CD14-positive monocyte (primary cell): ENCODE results near the gene RELB. TPM values are rescaled to one million over a fixed set of nuclear protein-coding genes. Genes with fewer than 3 reads are reported as not detected.

Experiments
- DNase-seq, 3 donors: peaks; one replicate each; pipeline ENCODE4 v3.0.0-alpha.2; 2011 to 2022
- H2AFZ ChIP-seq: 2 replicates; pipeline ENCODE4 v1.6.0; 2012; ENCODE audit warnings: mild to moderate bottlenecking, low read depth, low read length, inconsistent platforms; ENCODE audit not compliant: insufficient read depth, poor library complexity, severe bottlenecking
- H3K27ac ChIP-seq, 2 donors: 1 replicate in 1 of 2; 2 replicates in 1 of 2; pipeline ENCODE4 v1.5.1; 2012 to 2013; ENCODE audit warnings: low read length in 2 of 2, control low read depth in 1 of 2, inconsistent platforms in 1 of 2, low read depth in 1 of 2, mild to moderate bottlenecking in 1 of 2
- H3K27me3 ChIP-seq, 2 donors: one replicate each; pipeline versions ENCODE4 v1.6.0 to v1.6.1; 2011 to 2013; ENCODE audit warnings: low read length in 2 of 2; ENCODE audit not compliant: control insufficient read depth in 2 of 2, insufficient read depth in 2 of 2
- H3K36me3 ChIP-seq, 2 donors: replicated peaks in 1 of 2; 1 replicate in 1 of 2; 2 replicates in 1 of 2; pipeline versions ENCODE4 v1.5.1 to v1.6.1; 2012 to 2013; ENCODE audit warnings: low read length in 2 of 2, control low read depth in 1 of 2, inconsistent platforms in 1 of 2, mild to moderate bottlenecking in 1 of 2; ENCODE audit not compliant: insufficient read depth in 2 of 2, control insufficient read depth in 1 of 2
- H3K4me1 ChIP-seq, 2 donors: 1 replicate in 1 of 2; 2 replicates in 1 of 2; pipeline versions ENCODE4 v1.5.1 to v1.6.1; 2012 to 2013; ENCODE audit warnings: low read length in 2 of 2, control low read depth in 1 of 2, inconsistent platforms in 1 of 2, mild to moderate bottlenecking in 1 of 2, moderate library complexity in 1 of 2; ENCODE audit not compliant: insufficient read depth in 2 of 2, control insufficient read depth in 1 of 2
- H3K4me2 ChIP-seq: replicated peaks from 2 replicates; pipeline ENCODE3; 2012; ENCODE audit warnings: low read length, moderate library complexity, mild to moderate bottlenecking; ENCODE audit not compliant: poor library complexity, severe bottlenecking; ENCODE audit errors: extremely low read depth
- H3K4me3 ChIP-seq, 3 experiments: fragments of 200-600 bp in 1 of 3; sonication (generic) in 1 of 3; replicated peaks in 1 of 3; 1 replicate in 2 of 3; 2 replicates in 1 of 3; pipeline ENCODE4 v1.5.1; 2011 to 2013; ENCODE audit warnings: low read length in 3 of 3, mild to moderate bottlenecking in 3 of 3, control low read depth in 2 of 3, low read depth in 2 of 3, inconsistent platforms in 1 of 3, moderate library complexity in 1 of 3
- H3K79me2 ChIP-seq: 2 replicates; pipeline ENCODE4 v1.6.0; 2012; ENCODE audit warnings: mild to moderate bottlenecking, control low read depth, inconsistent platforms, low read length, moderate library complexity; ENCODE audit not compliant: insufficient read depth
- H3K9ac ChIP-seq: 2 replicates; pipeline ENCODE4 v1.6.0; 2017; ENCODE audit warnings: low read length, mild to moderate bottlenecking; ENCODE audit not compliant: insufficient read depth, poor library complexity, severe bottlenecking
- H3K9me3 ChIP-seq, 2 donors: replicated peaks in 1 of 2; 1 replicate in 1 of 2; 2 replicates in 1 of 2; pipeline versions ENCODE4 v1.5.1 to v1.6.1; 2012 to 2013; ENCODE audit warnings: low read length in 2 of 2, control low read depth in 1 of 2; ENCODE audit not compliant: control insufficient read depth in 1 of 2, insufficient read depth in 1 of 2
- H4K20me1 ChIP-seq: 2 replicates; pipeline ENCODE4 v1.6.0; 2012; ENCODE audit warnings: mild to moderate bottlenecking, low read length, control low read depth, moderate library complexity; ENCODE audit not compliant: insufficient read depth
- H3K27ac Mint-ChIP-seq, 7 donors: one replicate each; pipeline ENCODE4 v1.8.0; 2020; ENCODE audit warnings: mild to moderate bottlenecking in 7 of 7, mixed read lengths in 7 of 7, moderate library complexity in 6 of 7, inconsistent platforms in 2 of 7
- H3K27me3 Mint-ChIP-seq, 3 donors: one replicate each; pipeline ENCODE4 v1.8.0; 2021 to 2022; ENCODE audit warnings: low read depth in 3 of 3, mild to moderate bottlenecking in 3 of 3, mixed read lengths in 3 of 3, moderate library complexity in 3 of 3, inconsistent platforms in 1 of 3
- H3K36me3 Mint-ChIP-seq, 2 donors: one replicate each; pipeline ENCODE4 v1.8.0; 2020; ENCODE audit warnings: mixed read lengths in 2 of 2, inconsistent platforms in 1 of 2, mild to moderate bottlenecking in 1 of 2
- H3K4me1 Mint-ChIP-seq: one replicate; pipeline ENCODE4 v1.8.0; 2020; ENCODE audit warnings: mild to moderate bottlenecking, mixed read lengths
- H3K4me3 Mint-ChIP-seq, 2 donors: one replicate each; pipeline ENCODE4 v1.8.0; 2020; ENCODE audit warnings: mild to moderate bottlenecking in 2 of 2, mixed read lengths in 2 of 2, moderate library complexity in 1 of 2
- H3K9me3 Mint-ChIP-seq, 7 donors: one replicate each; pipeline ENCODE4 v1.8.0; 2020 to 2022; ENCODE audit warnings: mixed read lengths in 7 of 7, mild to moderate bottlenecking in 6 of 7, moderate library complexity in 6 of 7, inconsistent platforms in 2 of 7
- WGBS: methylation state at CpG from one replicate; pipeline ENCODE4 v1.1.5; 2013; ENCODE audit warnings: missing lambda C conversion rate; ENCODE audit not compliant: insufficient coverage; 5-methylcytosine and 5-hydroxymethylcytosine counted together
- intact Hi-C, 2 donors: fragments of 100-400 bp; cut with micrococcal nuclease; formaldehyde crosslinking; loops; one replicate each; pipeline versions ENCODE4 v1.15.0 to v1.15.1; 2023
- polyA minus RNA-seq: library from RNA; depleted of rRNA, polyadenylated mRNA; stranded (reverse); fragments of >200 nt; gene quantifications from 2 replicates; pipeline ENCODE4 v1.2.3, GENCODE V29; 2012
- polyA plus RNA-seq, 3 donors: library from polyadenylated mRNA; depleted of rRNA in 1 of 3; unstranded in 2 of 3; stranded (reverse) in 1 of 3; fragments of 300-500 nt in 2 of 3; fragments of >200 nt in 1 of 3; fragmentation: Illumina TruSeq in 2 of 3; gene quantifications; 1 replicate in 2 of 3; 2 replicates in 1 of 3; pipeline ENCODE4 v1.2.3, GENCODE V29; 2012 to 2021
- total RNA-seq, 12 experiments: library from RNA in 1 of 12; stranded (reverse) in 1 of 12; fragments of 120-200 nt in 1 of 12; gene quantifications; one replicate each; pipeline ENCODE4 v1.2.4 and lab custom pipeline; 2013 to 2026; ENCODE audit warnings: mixed read lengths in 6 of 12, inconsistent platforms in 1 of 12
- TF ChIP-seq, protein P1 (sequence below): fragments of 200-600 bp; IDR thresholded peaks from one replicate; pipeline ENCODE4 v1.8.0; 2022; ENCODE audit warnings: antibody characterized with exemption, mild to moderate bottlenecking

RELB gene, protein sequence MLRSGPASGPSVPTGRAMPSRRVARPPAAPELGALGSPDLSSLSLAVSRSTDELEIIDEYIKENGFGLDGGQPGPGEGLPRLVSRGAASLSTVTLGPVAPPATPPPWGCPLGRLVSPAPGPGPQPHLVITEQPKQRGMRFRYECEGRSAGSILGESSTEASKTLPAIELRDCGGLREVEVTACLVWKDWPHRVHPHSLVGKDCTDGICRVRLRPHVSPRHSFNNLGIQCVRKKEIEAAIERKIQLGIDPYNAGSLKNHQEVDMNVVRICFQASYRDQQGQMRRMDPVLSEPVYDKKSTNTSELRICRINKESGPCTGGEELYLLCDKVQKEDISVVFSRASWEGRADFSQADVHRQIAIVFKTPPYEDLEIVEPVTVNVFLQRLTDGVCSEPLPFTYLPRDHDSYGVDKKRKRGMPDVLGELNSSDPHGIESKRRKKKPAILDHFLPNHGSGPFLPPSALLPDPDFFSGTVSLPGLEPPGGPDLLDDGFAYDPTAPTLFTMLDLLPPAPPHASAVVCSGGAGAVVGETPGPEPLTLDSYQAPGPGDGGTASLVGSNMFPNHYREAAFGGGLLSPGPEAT
- total RNA-seq (2013) = 19.9 TPM
- 10 to 100 TPM; 32.3 to 35.0 (median 34.4) TPM for polyA plus RNA-seq
- polyA minus RNA-seq = 18.0 and 22.7 TPM in 2 replicates
- 51.2 to 104 (median 68.9) reads per million in 11 experiments for total RNA-seq (lab: John Stamatoyannopoulos, UW)

DNA sequence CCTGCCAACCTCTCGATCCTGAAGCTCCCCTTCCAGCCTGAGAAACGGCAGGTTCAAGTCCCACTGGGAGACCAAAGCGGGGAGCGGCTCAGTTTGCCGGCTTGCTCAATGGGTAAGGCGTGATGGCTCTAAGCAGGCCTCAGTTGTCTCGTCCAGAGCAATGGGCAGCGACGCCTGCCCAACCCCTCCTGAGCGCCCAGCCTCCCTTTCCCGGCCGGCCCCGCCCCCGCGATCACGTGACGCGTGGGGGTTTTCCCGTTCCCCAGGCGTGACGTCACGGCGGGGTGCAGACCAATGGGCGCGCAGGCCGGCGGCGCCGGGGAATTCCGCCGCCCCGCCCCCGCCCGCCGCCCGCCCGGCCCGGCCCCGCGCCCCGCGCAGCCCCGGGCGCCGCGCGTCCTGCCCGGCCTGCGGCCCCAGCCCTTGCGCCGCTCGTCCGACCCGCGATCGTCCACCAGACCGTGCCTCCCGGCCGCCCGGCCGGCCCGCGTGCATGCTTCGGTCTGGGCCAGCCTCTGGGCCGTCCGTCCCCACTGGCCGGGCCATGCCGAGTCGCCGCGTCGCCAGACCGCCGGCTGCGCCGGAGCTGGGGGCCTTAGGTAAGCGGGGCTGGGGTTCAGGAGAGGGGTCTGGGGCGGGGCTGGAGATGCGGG, at the start of gene RELB:
Gene RELB (plus strand): TSS at position 378 of the 653 bp plus-strand sequence. CDS start 116 bp downstream, at position 494.
- Histone ChIP-seq H3K9me3 (no peaks in the 10 kb centered on the region), H3K27ac (peak within 1 kb of the TSS; percentile 99), H3K9ac (peak within 1 kb of the TSS; percentile 100), H3K4me2 (peak within 1 kb of the TSS; percentile 59), H3K4me3 (peak within 1 kb of the TSS; percentile 64 to 86 (median 82)), H3K79me2 (peaks cover 8% of the 10 kb centered on the region), H3K27me3 (no peaks in the 10 kb centered on the region), H3K4me1 (peaks cover 13 to 14% of the 10 kb centered on the region in 2 donors), H2AFZ (peak within 1 kb of the TSS; percentile 46), H3K36me3 (peaks cover 8 to 28% of the 10 kb centered on the region in 2 donors), H4K20me1 (peaks cover 32% of the 10 kb centered on the region)
- Mint-ChIP-seq H3K27ac (peak within 1 kb of the TSS; percentile 98 to 100 (median 100)), H3K9me3 (peaks cover 0 to 3% (median 0%) of the 10 kb centered on the region in 7 donors), H3K36me3 (peaks cover 15 to 41% of the 10 kb centered on the region in 2 donors), H3K4me1 (peaks cover 15% of the 10 kb centered on the region), H3K4me3 (peak within 1 kb of the TSS; percentile 92 to 96), H3K27me3 (peaks cover 0 to 5% (median 1%) of the 10 kb centered on the region in 3 donors)
- WGBS = 2% methylated on average over 59 of the region's 79 CpGs
- intact Hi-C loops = loop anchor here in 1 of 2 donors (5.0 kb wide), 1 partner anchor 41 kb away; no protein-coding TSS in a partner anchor
- TF ChIP-seq, protein P1, sequence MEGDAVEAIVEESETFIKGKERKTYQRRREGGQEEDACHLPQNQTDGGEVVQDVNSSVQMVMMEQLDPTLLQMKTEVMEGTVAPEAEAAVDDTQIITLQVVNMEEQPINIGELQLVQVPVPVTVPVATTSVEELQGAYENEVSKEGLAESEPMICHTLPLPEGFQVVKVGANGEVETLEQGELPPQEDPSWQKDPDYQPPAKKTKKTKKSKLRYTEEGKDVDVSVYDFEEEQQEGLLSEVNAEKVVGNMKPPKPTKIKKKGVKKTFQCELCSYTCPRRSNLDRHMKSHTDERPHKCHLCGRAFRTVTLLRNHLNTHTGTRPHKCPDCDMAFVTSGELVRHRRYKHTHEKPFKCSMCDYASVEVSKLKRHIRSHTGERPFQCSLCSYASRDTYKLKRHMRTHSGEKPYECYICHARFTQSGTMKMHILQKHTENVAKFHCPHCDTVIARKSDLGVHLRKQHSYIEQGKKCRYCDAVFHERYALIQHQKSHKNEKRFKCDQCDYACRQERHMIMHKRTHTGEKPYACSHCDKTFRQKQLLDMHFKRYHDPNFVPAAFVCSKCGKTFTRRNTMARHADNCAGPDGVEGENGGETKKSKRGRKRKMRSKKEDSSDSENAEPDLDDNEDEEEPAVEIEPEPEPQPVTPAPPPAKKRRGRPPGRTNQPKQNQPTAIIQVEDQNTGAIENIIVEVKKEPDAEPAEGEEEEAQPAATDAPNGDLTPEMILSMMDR = no peak
- DNase-seq = peak; percentile 87 to 95 (median 94)

DNA sequence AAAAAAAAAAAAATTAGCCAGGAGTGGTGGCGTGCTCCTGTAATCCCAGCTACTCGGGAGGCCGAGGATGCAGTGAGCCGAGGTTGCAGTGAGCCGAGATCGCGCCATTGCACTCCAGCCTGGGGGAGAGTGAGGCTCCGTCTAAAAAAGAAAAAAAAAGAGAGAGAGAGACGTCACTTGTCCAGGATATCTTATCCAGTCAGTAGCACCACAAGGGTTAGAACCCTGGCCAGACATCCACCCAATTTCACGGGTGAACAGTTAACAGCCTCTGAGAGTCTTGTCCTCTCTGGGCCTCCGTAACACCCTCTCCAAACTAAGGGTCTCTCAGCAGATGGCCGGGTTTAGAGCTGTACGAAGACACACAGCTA, 47.0 kb upstream of the RELB start:
- Histone ChIP-seq H3K4me1 (peaks cover 23 to 32% of the 10 kb centered on the region in 2 donors), H3K27me3 (no peaks in the 10 kb centered on the region), H3K79me2 (peaks cover 52% of the 10 kb centered on the region), H3K36me3 (peaks cover 10 to 13% of the 10 kb centered on the region in 2 donors), H3K9ac (peak overlapping the region; percentile 97), H3K9me3 (no peaks in the 10 kb centered on the region), H3K27ac (peak overlapping the region; percentile 89 to 93), H3K4me2 (peak overlapping the region; percentile 90), H2AFZ (peak overlapping the region; percentile 96), H4K20me1 (peaks cover 35% of the 10 kb centered on the region), H3K4me3 (peak overlapping the region; percentile 93 to 99 (median 94))
- H3K4me1 Mint-ChIP-seq = peaks cover 35% of the 10 kb centered on the region
- intact Hi-C loops = loop anchor here in 1 of 2 donors (1.0 to 5.0 kb wide), 2 partner anchors 64 to 382 kb away; no protein-coding TSS in a partner anchor
- no peaks in the 10 kb centered on the region for H3K9me3 Mint-ChIP-seq
- H3K27ac Mint-ChIP-seq = peak overlapping the region; percentile 96 to 100 (median 100)
- H3K4me3 Mint-ChIP-seq = peak overlapping the region; percentile 98 to 99
- H3K27me3 Mint-ChIP-seq = peaks cover 0 to 2% (median 2%) of the 10 kb centered on the region in 3 donors
- peaks cover 9 to 21% of the 10 kb centered on the region in 2 donors for H3K36me3 Mint-ChIP-seq
- DNase-seq = no peak
- 50% methylated on average over 10 of the region's 13 CpGs for WGBS
- TF ChIP-seq, protein P1 = no peak
